ENCODE measurements around the gene BANK1. TPM values are rescaled to one million over a fixed set of nuclear protein-coding genes. Genes with fewer than 3 reads are reported as not detected.

BANK1 gene
- total RNA-seq, 1 experiment from 2014 or later, result 2.4 TPM

DNA sequence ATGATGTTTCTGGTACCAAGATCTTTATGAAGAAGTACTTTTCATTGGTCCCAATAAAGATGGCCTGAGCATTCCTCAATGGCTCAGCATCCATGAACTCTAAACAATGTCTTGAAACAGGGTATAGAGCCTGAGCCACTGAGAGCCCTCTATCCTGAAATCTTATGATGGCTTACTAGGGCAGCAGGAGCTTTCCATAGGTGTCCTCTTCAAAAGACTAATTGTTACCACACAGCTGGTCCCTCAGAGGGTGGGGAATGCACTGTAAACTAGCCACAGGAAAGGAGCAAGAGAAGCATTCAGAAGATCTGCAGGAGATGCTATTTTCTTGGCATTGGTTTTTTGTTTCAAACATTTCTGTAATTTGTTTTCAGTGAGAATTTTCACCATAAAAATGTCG lies 5.6 kb upstream of the BANK1 start:
- RAD21 ChIA-PET (ENCODE audit: low non-redundant PET in 1 of 2, low total read pairs in 2 of 2, uncharacterized antibody in 2 of 2, unreplicated experiment in 2 of 2), result no interaction called here
- no peak for ATAC-seq
- CTCF ChIA-PET, result no interaction called here
- POLR2A ChIA-PET, result no interaction called here
- DNase-seq (ENCODE audit: low read depth, low spot score), result no peak
- H3K27ac ChIP-seq (ENCODE audit: low read depth, low read length), result no peak overlapping the region
- peaks cover 3 to 8% of the 10 kb centered on the region in 2 experiments; a peak in 3 of 4 replicates for H3K4me1 ChIP-seq (ENCODE audit: control insufficient read depth in 1 of 2, insufficient read depth in 2 of 2, low read length in 2 of 2)
- no peaks in the 10 kb centered on the region for H3K9me3 ChIP-seq (ENCODE audit: control insufficient read depth in 1 of 2, insufficient read depth in 1 of 2, low read depth in 1 of 2, low read length in 2 of 2)
- H3K36me3 ChIP-seq (ENCODE audit: control insufficient read depth in 1 of 2, insufficient read depth in 2 of 2, low read length in 2 of 2), result no peaks in the 10 kb centered on the region
- H3K9me2 ChIP-seq (ENCODE audit: insufficient read depth), result no peaks in the 10 kb centered on the region
- no peak overlapping the region for H3K4me2 ChIP-seq (ENCODE audit: low read length)
- no peak overlapping the region for H3K4me3 ChIP-seq (replicated peaks in 1 of 2; ENCODE audit: low read depth in 1 of 2, low read length in 2 of 2)
- H3K9ac ChIP-seq (ENCODE audit: low read length), result no peak overlapping the region
- H2AFZ ChIP-seq (ENCODE audit: low read depth, low read length, poor library complexity, severe bottlenecking), result no peak overlapping the region
- BruUV-seq (replicated peaks), result no TSS peak
- no peaks in the 10 kb centered on the region for H3K79me2 ChIP-seq (ENCODE audit: insufficient read depth, low read length)
- H4K20me1 ChIP-seq (ENCODE audit: insufficient read depth), result no peaks in the 10 kb centered on the region
- H3K27me3 ChIP-seq (ENCODE audit: insufficient read depth, low read length), result no peaks in the 10 kb centered on the region
- intact Hi-C loops (cut with micrococcal nuclease), result no loop called here
- no peak for TF ChIP-seq YY1 (IDR thresholded peaks at IDR 0.05; ENCODE audit: extremely low read depth, insufficient replicate concordance, low read depth, low read length)
- TF ChIP-seq EGR1 (IDR thresholded peaks at IDR 0.05; ENCODE audit: low read depth), result no peak
- TF ChIP-seq SIN3A (IDR thresholded peaks at IDR 0.05; ENCODE audit: low read depth), result no peak
- no peak for TF ChIP-seq ZFX (IDR thresholded peaks at IDR 0.05)
- no peak for TF ChIP-seq ELF1 (IDR thresholded peaks at IDR 0.05; ENCODE audit: borderline replicate concordance, low read depth)
- TF ChIP-seq, protein P1, sequence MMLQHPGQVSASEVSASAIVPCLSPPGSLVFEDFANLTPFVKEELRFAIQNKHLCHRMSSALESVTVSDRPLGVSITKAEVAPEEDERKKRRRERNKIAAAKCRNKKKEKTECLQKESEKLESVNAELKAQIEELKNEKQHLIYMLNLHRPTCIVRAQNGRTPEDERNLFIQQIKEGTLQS (IDR thresholded peaks at IDR 0.05), result no peak

DNA sequence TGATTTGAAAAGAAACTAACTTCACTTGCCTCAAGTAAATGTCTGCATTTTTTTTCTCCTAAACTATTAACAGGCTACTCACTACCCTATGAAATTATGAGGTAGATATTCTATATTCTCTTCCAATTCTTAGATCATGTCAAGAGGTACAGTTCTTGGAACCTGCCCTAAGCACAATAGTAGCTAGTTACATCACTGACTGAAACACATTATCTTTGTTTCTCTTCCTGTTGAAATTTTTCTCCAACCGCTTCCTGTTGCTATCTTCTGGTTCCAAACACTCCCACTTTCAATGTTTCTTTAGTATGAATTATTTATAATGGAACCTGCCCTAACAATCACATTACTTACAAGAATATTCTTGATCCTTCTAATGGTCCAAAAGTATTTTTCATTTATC lies 5.0 kb upstream of the BANK1 start:
- H3K9me3 ChIP-seq (ENCODE audit: control insufficient read depth in 1 of 2, insufficient read depth in 1 of 2, low read depth in 1 of 2, low read length in 2 of 2), result no peaks in the 10 kb centered on the region
- H3K79me2 ChIP-seq (ENCODE audit: insufficient read depth, low read length), result no peaks in the 10 kb centered on the region
- TF ChIP-seq SIN3A (IDR thresholded peaks at IDR 0.05; ENCODE audit: low read depth) (no peak), ZNF274 (IDR thresholded peaks at IDR 0.05; ENCODE audit: low read depth, low read length) (no peak), ELF1 (IDR thresholded peaks at IDR 0.05; ENCODE audit: borderline replicate concordance, low read depth) (no peak)
- ChIA-PET CTCF (interaction anchor here (0.6 kb wide), 1 partner anchor 645 kb away, joined by 3 read pairs; no protein-coding TSS in a partner anchor), POLR2A (no interaction called here), RAD21 (ENCODE audit: low non-redundant PET in 1 of 2, low total read pairs in 2 of 2, uncharacterized antibody in 2 of 2, unreplicated experiment in 2 of 2) (no interaction called here)
- H3K27ac ChIP-seq (ENCODE audit: low read depth, low read length), result no peak overlapping the region
- H3K9me2 ChIP-seq (ENCODE audit: insufficient read depth), result no peaks in the 10 kb centered on the region
- DNase-seq (ENCODE audit: low read depth, low spot score), result no peak
- H3K4me3 ChIP-seq (replicated peaks in 1 of 2; ENCODE audit: low read depth in 1 of 2, low read length in 2 of 2), result no peak overlapping the region
- no peak overlapping the region for H3K9ac ChIP-seq (ENCODE audit: low read length)
- intact Hi-C loops (cut with micrococcal nuclease), result no loop called here
- BruUV-seq (replicated peaks), result no TSS peak
- H3K4me1 ChIP-seq (ENCODE audit: control insufficient read depth in 1 of 2, insufficient read depth in 2 of 2, low read length in 2 of 2), result peaks cover 8 to 9% of the 10 kb centered on the region in 2 experiments; a peak in 3 of 4 replicates
- H3K4me2 ChIP-seq (ENCODE audit: low read length), result no peak overlapping the region
- no peaks in the 10 kb centered on the region for H3K27me3 ChIP-seq (ENCODE audit: insufficient read depth, low read length)
- no peak overlapping the region for H2AFZ ChIP-seq (ENCODE audit: low read depth, low read length, poor library complexity, severe bottlenecking)
- ATAC-seq, result no peak
- no peaks in the 10 kb centered on the region for H3K36me3 ChIP-seq (ENCODE audit: control insufficient read depth in 1 of 2, insufficient read depth in 2 of 2, low read length in 2 of 2)
- H4K20me1 ChIP-seq (ENCODE audit: insufficient read depth), result no peaks in the 10 kb centered on the region

Data from HCT116 (cell line).